CD4-positive, alpha-beta T cell treated with Interleukin-2 at 100 ng/mL for 4 hours (primary cell): ENCODE results near the gene EXOC6.

Experiments
- DNase-seq: peaks from one replicate; pipeline ENCODE4 v3.0.0-alpha.2; 2020; ENCODE audit warnings: low spot score

EXOC6 gene

GRCh38 chr10:92848441-92849233, at the start of gene EXOC6:
EXOC6 (plus strand) TSS chr10:92848520; CDS start chr10:92848534, 14 bp downstream.
- DNase-seq: peak; percentile 85

GRCh38 chr10:92799568-92799967, 48.8 kb upstream of the EXOC6 start:
- DNase-seq: no peak

- DNase-seq: no peak
Observed at GRCh38 chr10:92800134-92800733, 48.1 kb upstream of the EXOC6 start.

GRCh38 chr10:92801978-92802872, 46.1 kb upstream of the EXOC6 start:
- DNase-seq: no peak

GRCh38 chr10:92809840-92810239, 38.5 kb upstream of the EXOC6 start:
- no peak for DNase-seq

- DNase-seq: no peak
Observed at GRCh38 chr10:92810934-92811532, 37.3 kb upstream of the EXOC6 start.

GRCh38 chr10:92811986-92812385, 36.3 kb upstream of the EXOC6 start:
- no peak for DNase-seq

GRCh38 chr10:92813979-92814378, 34.3 kb upstream of the EXOC6 start:
- DNase-seq: no peak

- no peak for DNase-seq
Observed at GRCh38 chr10:92814790-92815189, 33.5 kb upstream of the EXOC6 start.

GRCh38 chr10:92816091-92816531, 32.2 kb upstream of the EXOC6 start:
- DNase-seq: no peak

GRCh38 chr10:92822060-92822634, 26.2 kb upstream of the EXOC6 start:
- peak; percentile 15 for DNase-seq

- DNase-seq: no peak
Observed at GRCh38 chr10:92822964-92823363, 25.4 kb upstream of the EXOC6 start.

- DNase-seq: no peak
Observed at GRCh38 chr10:92826061-92826460, 22.3 kb upstream of the EXOC6 start.

- no peak for DNase-seq
Observed at GRCh38 chr10:92826504-92826903, 21.8 kb upstream of the EXOC6 start.

GRCh38 chr10:92829042-92829785, 19.1 kb upstream of the EXOC6 start:
- no peak for DNase-seq

GRCh38 chr10:92829786-92830377, 18.4 kb upstream of the EXOC6 start:
- DNase-seq: no peak

- DNase-seq: peak; percentile 2
Observed at GRCh38 chr10:92830478-92831389, 17.6 kb upstream of the EXOC6 start.

- DNase-seq: no peak
Observed at GRCh38 chr10:92832121-92832520, 16.2 kb upstream of the EXOC6 start.

- no peak for DNase-seq
Observed at GRCh38 chr10:92832998-92833650, 15.2 kb upstream of the EXOC6 start.
